Smooth muscle cell of the umbilical artery (primary cell): ENCODE measurements around the gene HOXD10. TPM values are rescaled to one million over a fixed set of nuclear protein-coding genes. Genes with fewer than 3 reads are reported as not detected.

Source experiments
- total RNA-seq: library from RNA; depleted of rRNA; stranded (reverse); fragments of >200 nt; gene quantifications from 2 replicates; pipeline ENCODE4 v1.2.3, GENCODE V29; 2014

The HOXD10 gene
- 18.4 and 19.4 TPM in 2 replicates for total RNA-seq

DNA sequence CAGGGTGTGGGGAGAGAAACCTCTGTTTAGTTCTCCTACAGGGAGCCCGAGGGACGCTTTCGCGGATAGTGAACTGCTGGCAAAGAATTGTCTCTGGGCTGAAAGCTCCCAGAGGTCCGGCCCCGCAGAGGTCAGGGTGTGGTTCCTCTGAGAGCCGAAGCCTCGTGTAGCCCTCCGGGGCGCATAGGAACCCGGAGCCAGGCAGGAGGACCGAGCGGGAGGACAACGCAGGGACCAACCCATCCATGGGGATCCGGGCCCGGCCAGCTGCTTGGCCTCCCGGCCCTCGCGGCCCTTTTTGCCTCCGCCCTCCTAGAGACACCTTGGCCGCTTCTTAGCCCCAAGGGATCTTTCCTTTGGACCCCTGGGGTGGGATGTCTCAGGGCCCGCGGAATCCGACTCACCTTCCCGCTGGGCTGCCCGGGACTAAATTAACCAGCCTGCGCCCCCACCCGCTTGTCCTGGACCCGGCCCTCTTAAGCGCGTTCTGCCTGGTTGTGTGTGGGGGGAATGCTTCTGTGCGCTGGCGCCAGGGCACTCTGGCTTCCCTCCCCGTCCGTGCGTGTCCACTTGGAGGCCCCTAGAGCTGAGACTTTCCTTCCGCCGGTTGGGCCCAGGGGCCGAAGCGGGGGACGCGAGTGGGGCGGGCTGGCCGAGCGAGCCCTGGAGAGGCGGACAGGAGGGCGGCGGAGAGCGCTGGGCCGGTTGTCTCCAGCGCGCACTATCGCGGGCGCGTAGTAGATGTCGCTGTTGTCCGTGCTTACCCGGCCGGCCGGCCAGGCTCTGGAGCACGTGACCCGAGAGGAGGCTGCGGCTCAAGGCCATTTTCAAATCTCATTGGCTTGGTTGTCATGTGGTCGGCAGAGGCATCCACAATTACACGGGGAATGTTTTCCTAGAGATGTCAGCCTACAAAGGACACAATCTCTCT, at the start of gene HOXD10:
Gene HOXD10 (plus strand): TSS at position 896 of the 931 bp plus-strand sequence. CDS start 56 bp downstream, outside the sequence.

GRCh38 chr2:176083796-176084261, 32.7 kb upstream of the HOXD10 start, which contains the start of gene EVX2:
TSS of gene EVX2 (minus strand) at chr2:176083962. CDS start at chr2:176083776, 186 bp downstream.

GRCh38 chr2:176092270-176093144, 24.1 kb upstream of the HOXD10 start, which contains the start of gene HOXD13:
TSS of gene HOXD13 (plus strand) at chr2:176092721. CDS start at chr2:176092891, 170 bp downstream.

DNA sequence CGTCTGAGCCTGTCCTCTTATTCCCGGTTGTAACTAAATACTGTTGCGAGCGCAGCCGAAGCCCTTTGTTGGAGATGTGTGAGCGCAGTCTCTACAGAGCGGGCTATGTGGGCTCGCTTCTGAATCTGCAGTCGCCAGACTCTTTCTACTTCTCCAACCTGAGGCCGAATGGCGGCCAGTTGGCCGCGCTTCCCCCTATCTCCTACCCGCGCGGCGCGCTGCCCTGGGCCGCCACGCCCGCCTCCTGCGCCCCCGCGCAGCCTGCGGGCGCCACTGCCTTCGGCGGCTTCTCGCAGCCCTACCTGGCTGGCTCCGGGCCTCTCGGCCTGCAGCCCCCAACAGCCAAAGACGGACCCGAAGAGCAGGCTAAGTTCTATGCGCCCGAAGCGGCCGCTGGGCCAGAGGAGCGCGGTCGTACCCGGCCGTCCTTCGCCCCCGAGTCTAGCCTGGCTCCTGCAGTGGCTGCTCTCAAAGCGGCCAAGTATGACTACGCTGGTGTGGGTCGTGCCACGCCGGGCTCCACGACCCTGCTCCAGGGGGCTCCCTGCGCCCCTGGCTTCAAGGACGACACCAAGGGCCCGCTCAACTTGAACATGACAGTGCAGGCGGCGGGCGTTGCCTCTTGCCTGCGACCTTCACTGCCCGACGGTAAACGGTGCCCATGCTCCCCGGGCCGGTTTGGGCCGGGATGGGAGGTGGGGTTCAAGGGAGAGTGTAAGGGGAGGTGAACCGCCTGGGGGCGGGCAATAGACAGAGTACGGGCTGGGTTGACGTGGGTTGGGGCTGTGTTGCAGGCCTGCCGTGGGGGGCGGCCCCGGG, 16.6 kb upstream of the HOXD10 start, which contains the start of gene HOXD12:
Gene HOXD12 (plus strand): TSS at position 68 of the 819 bp plus-strand sequence. CDS start 7 bp downstream, at position 75.

DNA sequence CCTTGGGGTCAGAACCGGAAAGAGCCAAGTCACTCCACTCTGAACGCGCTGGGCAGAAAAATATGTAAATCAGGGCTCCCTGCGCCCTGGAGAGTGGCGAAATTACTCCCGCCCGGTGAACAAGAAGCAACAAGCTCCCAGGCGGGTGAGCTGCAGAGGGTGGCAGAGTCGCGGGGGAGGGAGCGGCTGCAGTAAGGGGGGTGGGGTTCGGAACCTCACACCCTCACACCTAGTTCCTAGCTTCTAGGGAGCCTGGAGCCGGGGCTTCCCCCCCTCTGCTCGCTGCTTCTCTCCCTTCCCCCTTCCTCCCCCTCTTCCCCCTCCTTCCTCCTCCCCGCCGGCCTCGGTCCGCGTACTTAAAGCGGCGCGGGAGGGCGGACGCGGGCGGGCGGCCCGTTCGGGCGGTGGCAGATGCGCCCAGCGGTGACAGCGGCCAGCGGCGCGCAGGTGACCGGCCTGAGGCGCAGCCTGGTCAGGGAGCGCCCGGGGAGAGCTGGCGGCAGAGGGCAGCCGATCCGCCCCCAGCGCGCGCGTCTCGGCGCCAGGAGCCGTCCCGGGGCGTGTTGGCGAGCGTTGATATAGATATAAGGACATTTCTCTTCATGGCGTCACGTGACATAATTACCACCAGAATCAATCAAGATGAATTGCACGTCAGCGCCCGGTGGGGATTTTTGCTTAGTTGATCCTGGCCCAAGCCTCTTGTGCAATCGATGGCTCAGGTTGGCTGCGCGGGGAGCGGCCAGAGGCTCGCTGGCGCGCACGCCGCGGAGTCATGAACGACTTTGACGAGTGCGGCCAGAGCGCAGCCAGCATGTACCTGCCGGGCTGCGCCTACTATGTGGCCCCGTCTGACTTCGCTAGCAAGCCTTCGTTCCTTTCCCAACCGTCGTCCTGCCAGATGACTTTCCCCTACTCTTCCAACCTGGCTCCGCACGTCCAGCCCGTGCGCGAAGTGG, 9.7 kb upstream of the HOXD10 start, which contains the start of gene HOXD11:
Gene HOXD11 (plus strand): TSS at position 700 of the 959 bp plus-strand sequence. CDS start 76 bp downstream, at position 776.

DNA sequence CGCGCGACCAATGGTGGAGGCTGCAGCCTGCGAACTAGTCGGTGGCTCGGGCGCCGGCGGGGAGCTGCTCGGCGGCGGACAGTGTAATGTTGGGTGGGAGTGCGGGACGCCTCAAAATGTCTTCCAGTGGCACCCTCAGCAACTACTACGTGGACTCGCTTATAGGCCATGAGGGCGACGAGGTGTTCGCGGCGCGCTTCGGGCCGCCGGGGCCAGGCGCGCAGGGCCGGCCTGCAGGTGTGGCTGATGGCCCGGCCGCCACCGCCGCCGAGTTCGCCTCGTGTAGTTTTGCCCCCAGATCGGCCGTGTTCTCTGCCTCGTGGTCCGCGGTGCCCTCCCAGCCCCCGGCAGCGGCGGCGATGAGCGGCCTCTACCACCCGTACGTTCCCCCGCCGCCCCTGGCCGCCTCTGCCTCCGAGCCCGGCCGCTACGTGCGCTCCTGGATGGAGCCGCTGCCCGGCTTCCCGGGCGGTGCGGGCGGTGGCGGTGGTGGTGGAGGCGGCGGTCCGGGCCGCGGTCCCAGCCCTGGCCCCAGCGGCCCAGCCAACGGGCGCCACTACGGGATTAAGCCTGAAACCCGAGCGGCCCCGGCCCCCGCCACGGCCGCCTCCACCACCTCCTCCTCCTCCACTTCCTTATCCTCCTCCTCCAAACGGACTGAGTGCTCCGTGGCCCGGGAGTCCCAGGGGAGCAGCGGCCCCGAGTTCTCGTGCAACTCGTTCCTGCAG, 6.3 kb downstream of the HOXD10 start, which contains the start of gene HOXD9:
Gene HOXD9 (plus strand): TSS at position 37 of the 728 bp plus-strand sequence. CDS start 50 bp downstream, at position 87.

GRCh38 chr2:176128982-176129796, 12.6 kb downstream of the HOXD10 start, which contains the start of gene HOXD8:
TSS of gene HOXD8 (plus strand) at chr2:176129705. CDS start at chr2:176130367, 662 bp downstream.

GRCh38 chr2:176151442-176152287, 35.1 kb downstream of the HOXD10 start, which contains the start of gene HOXD4:
TSS of gene HOXD4 (plus strand) at chr2:176151550. CDS start at chr2:176151634, 84 bp downstream.

DNA sequence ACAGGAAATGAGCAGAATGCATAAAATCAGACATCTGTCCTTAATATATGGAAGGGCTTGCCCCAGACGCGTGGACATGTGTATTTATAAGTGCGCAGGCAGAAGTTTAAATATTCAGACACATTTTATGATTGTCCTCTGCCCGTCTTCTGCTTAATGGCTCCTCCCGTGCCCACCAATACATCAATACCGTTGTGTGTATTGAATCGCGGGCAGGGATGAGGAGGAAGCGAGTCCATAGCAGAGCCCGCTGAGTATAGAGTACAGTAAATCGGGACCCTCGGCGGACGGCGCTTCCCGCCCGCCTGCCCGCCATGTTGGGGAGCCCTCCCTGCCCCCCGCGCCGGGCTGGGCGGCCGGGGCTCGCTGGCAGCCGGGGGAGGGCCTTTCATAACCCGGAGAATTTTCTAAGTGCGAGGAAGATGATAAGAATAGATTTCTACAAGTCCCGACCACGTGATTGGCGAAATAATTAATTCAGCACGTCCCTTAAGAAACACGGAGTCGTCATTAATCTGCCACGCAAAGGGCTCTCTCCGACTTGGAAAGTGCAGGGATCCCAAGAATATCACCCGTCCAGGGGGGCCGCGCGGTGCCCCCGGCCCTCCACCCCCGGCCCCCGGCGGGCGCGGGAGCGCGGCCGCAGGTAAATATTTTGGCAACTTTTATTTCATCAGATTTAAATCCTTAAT, 40.4 kb downstream of the HOXD10 start, which contains the start of gene HOXD3:
Gene HOXD3 (plus strand): TSS at position 501 of the 692 bp plus-strand sequence. CDS start 11,808 bp downstream, outside the sequence.

Other genes with a start within 250 kb of the HOXD10 start
- gene LNPK, start 114.5 kb upstream of the HOXD10 start, total RNA-seq = 52.3 and 64.5 TPM in 2 replicates
- gene EVX2, start 32.8 kb upstream of the HOXD10 start, total RNA-seq = not detected in 2 replicates
- 2.2 and 2.4 TPM in 2 replicates for gene HOXD13, start 24.1 kb upstream of the HOXD10 start, total RNA-seq
- not detected in 2 replicates for gene HOXD12, start 17.0 kb upstream of the HOXD10 start, total RNA-seq
- gene HOXD11, start 9.5 kb upstream of the HOXD10 start, total RNA-seq = 7.8 and 15.7 TPM in 2 replicates
- 2.7 and 3.6 TPM in 2 replicates for gene HOXD9, start 5.9 kb downstream of the HOXD10 start, total RNA-seq
- gene HOXD8, start 12.9 kb downstream of the HOXD10 start, total RNA-seq = 5.3 and 7.7 TPM in 2 replicates
- gene HOXD4, start 34.8 kb downstream of the HOXD10 start, total RNA-seq = 0.30 and 1.2 TPM in 2 replicates
- 0.92 and 2.4 TPM in 2 replicates for gene HOXD3, start 40.5 kb downstream of the HOXD10 start, total RNA-seq
- not detected in 2 replicates for gene HOXD1, start 71.9 kb downstream of the HOXD10 start, total RNA-seq
- 18.1 and 20.3 TPM in 2 replicates for gene MTX2, start 152.7 kb downstream of the HOXD10 start, total RNA-seq